Central memory CD4-positive, alpha-beta T cell (primary cell): Measurements from ENCODE around the gene MED13.
A peak's percentile ranks its signal among the peaks of the same experiment; 100 is the strongest.
"Not testable (repeated sequence)": the region's sequence is repeated elsewhere in the genome, so short reads cannot be mapped to it uniquely, and the experiment has no call there.

Experiments
- DNase-seq: peaks from one replicate; pipeline ENCODE4 v3.0.0; 2022

The MED13 gene

DNA sequence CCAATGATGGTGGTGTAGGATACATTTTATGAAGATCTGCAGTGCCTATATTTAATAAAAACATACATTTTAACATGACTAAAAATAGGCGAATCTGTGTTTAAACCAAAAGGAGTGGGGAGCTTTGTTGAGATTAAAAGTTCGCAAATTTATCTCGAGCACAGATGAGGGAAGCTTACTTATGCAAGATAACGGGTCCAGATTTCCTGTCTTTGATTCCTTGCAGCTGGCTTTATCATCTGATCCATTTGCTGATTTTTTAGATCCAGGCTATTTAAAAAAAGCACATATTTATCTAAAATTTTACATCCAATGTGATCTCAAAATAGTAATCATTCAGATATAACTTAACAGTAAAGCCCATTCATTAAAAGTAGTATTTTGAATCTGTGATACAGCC lies 80.3 kb downstream of the MED13 start:
- DNase-seq, result no peak

GRCh38 chr17:61981323-61981722 lies 83.8 kb downstream of the MED13 start:
- DNase-seq, result no peak

DNA sequence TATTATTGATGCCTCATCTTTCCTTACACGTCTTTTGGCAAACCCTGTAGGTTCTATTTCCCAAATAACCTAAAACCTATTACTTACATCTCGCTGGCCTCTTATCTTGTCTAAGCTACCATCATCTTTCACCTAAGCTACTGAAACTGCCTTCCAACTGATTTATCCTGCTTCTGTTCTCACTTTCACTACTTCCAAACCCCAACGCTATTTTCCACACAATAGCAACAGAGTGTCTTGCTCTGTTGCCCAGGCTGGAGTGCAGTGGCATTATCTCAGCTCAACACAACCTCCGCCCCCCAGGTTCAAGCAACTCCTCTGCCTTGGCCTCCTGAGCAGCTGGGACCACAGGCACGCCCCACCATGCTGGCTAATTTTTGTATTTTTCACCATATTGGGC lies 84.5 kb downstream of the MED13 start:
- DNase-seq, result no peak

- no peak for DNase-seq
These were observed 91.0 kb downstream of the MED13 start for GRCh38 chr17:61974115-61974514.

GRCh38 chr17:61972311-61972710 lies 92.8 kb downstream of the MED13 start:
- DNase-seq, result no peak

- DNase-seq, result no peak
These were observed 95.0 kb downstream of the MED13 start for GRCh38 chr17:61970030-61970429.

DNA sequence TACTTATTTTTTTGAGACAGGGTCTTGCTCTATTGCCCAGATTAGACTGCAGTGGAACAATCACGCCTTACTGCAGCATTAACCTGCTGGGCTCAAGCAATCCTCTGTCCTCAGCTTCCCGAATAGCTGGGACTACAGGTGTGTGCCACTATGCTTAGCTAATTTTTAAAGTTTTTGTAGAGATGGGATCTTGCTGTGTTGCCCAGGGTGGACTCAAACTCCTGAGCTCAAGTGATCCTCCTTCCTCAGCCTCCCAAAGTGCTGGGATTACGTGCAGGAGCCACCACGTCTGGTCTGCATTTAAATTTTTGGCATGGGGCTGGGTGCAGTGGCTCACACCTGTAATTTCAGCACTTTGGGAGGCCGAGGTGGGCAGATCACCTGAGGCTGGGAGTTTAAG lies 96.3 kb downstream of the MED13 start:
- no peak for DNase-seq

GRCh38 chr17:61967729-61968128 lies 97.3 kb downstream of the MED13 start:
- DNase-seq, result no peak

GRCh38 chr17:61966191-61966590 lies 98.9 kb downstream of the MED13 start:
- no peak for DNase-seq

DNA sequence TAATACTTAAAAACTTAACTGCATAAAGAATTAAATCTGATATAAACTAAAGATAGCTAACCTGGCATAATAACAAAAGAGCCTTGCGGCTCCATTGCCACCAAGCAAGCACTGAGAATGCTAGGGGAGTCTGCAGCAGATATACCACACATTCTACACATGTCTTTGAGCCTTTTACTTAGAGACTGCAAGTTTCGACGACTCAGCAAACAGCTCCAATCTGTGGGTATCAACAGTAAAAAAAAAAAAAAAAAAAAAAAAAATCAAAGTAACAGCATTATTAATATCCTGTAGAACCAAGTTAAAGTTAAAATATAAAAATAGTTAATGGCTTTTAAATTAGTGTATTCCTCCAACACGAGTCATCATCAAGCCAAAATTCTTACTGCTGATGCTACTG lies 109.5 kb downstream of the MED13 start:
- no peak for DNase-seq

GRCh38 chr17:61947367-61948078 lies 117.6 kb downstream of the MED13 start:
- DNase-seq, result no peak

GRCh38 chr17:61946359-61946758 lies 118.7 kb downstream of the MED13 start:
- no peak for DNase-seq

GRCh38 chr17:61943117-61943516 lies 122.0 kb downstream of the MED13 start:
- DNase-seq, result no peak

DNA sequence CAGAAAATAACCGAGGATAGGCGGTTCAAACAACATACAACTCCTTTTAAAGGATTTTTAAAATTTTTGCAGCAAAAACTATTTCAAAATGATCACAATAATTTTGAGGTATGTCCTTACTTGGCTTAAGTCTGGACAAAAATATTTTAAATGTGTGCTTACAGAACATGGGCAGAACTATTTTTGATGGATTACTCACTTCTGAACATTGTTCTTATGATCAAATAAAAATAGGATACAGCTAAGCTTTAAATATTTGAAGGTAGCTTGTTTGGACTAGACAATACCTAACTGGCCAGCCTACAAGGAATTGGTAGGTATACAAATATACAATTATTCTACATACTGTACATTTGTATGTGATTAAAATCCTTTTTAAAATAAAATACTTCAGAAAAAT lies 123.0 kb downstream of the MED13 start:
- DNase-seq, result no peak

- DNase-seq, result no peak
These were observed 137.0 kb downstream of the MED13 start for GRCh38 chr17:61928101-61928436.

DNA sequence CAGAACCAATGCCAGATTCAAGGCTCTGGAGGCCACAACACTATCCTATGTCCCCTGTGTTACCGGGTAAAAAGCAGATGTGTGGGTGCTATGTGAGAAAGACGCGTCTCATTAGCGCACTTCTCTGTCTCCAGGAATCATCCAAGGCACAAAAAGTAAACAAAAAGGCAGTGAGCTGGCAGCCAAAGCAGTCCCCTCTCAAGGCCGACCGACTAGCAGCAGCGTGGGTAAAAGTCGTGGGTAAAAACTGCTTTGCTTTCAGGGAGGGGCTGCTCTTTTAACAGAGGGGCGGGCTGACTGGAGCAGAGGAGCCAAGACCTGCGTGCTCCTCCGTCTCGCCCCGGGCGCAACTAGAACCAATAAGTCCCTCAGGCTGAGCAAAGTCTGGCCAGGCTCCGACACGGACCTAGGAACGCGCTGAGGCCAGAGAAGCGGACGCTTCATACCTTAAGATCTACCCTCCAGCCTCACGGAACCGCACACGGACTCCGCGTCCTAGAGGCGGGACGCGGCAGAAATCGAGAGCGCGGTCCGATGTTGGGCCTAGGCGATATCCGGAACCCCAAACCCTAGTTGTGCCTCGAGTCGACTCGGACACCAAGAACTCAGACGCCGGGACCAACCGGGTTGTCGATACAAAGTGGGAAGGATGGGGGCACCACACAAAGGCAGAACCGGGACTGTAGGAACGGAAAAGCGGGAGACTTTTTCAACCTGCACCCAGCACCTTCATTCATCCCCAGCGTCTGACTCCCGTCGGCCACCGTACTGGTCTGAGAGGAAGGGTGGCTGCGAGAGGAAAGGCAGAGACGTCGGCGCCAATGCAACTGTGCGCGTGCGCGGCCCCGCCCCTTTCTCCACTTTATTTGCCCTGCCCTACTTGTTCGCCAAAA lies 137.6 kb downstream of the MED13 start, which contains the start of gene INTS2:
TSS of gene INTS2 (minus strand) at position 775 of the 893 bp plus-strand sequence. CDS start 1,338 bp downstream, outside the sequence.
- DNase-seq, result peak; percentile 94

DNA sequence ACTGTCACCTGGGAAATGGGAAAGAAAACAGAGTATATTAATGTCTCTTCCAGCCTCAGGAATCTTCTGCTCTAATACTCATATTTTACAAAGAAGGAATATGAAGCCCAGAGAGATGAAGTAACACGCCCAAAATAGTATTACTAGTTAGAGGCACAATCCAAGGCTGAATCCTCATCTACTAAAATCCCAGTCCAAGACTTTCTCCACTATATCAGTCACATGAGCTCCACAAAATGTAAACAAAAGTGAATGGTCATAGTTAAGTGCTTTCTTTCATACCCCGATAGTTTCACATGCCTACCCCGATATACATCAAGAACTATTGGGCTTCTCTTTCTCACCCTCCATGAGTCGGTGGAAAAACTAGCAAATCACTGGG lies 138.3 kb downstream of the MED13 start:
- no peak for DNase-seq

- not testable (repeated sequence) for DNase-seq
These were observed 149.9 kb downstream of the MED13 start for GRCh38 chr17:61915162-61915561.

DNA sequence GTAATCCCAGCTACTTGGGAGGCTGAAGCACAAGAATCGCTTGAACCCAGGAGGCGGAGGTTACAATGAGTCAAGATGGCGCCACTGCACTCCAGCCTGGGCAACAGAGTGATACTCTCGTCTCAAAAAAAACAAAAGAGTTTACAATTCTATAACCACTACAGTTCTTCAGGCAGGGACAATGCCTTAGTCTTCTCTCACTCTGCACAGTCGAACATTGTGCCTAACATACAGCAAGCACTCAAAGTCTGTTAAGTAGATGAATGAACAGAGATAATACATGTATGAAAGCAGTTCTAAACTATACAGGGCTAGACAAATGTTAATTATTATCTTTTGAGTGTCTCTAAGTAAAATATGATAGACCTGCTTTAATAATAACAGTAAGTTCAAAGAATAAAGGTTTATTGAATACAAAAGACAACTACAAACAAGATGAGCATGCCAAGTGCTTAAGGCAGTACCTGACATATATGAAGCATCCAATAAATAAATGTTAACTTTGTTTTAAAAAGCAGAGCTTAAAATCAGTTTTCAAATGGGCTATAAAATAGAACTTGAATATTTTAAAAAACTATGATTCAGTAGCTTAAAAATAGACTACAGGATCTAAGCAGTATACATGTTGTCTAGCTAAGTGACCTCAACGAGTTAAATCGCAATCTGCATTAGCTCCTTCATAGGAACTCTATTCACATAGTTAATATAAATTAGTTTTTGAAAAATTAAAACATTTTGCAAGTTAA lies 156.6 kb downstream of the MED13 start:
- DNase-seq, result no peak

DNA sequence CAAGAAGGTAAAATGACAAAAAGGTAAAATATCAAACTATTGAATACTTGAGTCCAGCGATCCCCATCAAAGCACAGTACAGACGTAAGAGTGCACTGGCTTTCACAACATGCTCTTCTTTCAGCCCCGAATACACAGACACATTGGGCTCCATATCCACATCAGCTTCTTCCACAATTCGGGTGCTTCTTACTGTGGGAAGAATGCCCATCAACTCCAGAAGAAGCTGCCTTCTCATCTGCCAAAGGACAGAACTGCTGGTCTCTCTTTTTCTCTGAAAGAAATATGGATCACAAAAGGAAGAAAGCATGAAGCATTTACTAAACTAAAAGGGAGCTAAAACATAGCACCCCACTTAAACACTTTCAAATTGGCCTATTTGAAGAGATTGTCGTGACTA lies 157.7 kb downstream of the MED13 start:
- DNase-seq, result no peak

GRCh38 chr17:61904094-61904710 lies 160.9 kb downstream of the MED13 start:
- peak; percentile 23 for DNase-seq

DNA sequence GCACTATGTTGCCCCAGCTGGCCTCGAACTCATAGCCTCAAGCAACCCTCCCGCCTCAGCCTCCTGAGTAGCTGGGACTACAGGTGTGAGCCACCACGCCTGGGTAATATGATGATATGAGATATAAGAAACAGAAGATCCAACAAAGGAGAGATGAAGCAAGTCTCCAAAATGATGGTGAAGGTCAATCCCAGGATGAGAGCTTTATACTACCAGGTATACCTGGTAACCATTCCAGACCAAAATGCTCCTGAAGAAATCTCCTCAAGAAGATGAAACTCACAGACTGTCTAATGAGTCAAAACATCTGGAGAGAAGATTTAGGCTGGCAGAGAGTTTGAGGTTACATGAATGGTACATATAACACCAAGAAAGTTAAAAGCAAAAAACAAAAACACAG lies 161.8 kb downstream of the MED13 start:
- DNase-seq, result no peak
